SK-N-SH (cell line): ENCODE data around the gene HPCA. TPM values are rescaled to one million over a fixed set of nuclear protein-coding genes. Genes with fewer than 3 reads are reported as not detected.

ENCODE experiments used
- CTCF ChIA-PET: fragments of 300-600, 350-600 bp; formaldehyde crosslinking; extraction: SDS; loops from one replicate; lab custom pipeline; 2021; lab: Yijun Ruan, JAX
- POLR2A ChIA-PET: fragments of 350-600 bp; sonication (Branson Sonifier 250); formaldehyde crosslinking; extraction: SDS; loops from one replicate; lab custom pipeline; 2020; ENCODE audit warnings: antibody characterized with exemption, inconsistent platforms; lab: Yijun Ruan, JAX
- DNase-seq: peaks from one replicate; pipeline ENCODE4 v3.0.0; 2012
- H2AFZ ChIP-seq: fragments of 200-600 bp; sonication (generic); 2 replicates; pipeline ENCODE4 v1.8.1; 2016; ENCODE audit warnings: antibody characterized with exemption, mild to moderate bottlenecking, low read depth
- H3F3A ChIP-seq: fragments of 200-600 bp; sonication (generic); replicated peaks from 2 replicates; pipeline ENCODE3; 2016; ENCODE audit warnings: antibody characterized with exemption, mild to moderate bottlenecking; ENCODE audit not compliant: insufficient read depth
- H3K27ac ChIP-seq, 2 experiments: fragments of 200-500 bp in 1 of 2; fragments of 200-600 bp in 1 of 2; sonication (Bioruptor generic) in 1 of 2; sonication (generic), shearing (Covaris generic) in 1 of 2; 2 replicates each; pipeline versions ENCODE4 v1.5.1 to v1.6.1; 2014 to 2016; ENCODE audit warnings: low read depth in 2 of 2, inconsistent platforms in 1 of 2, low read length in 1 of 2, mild to moderate bottlenecking in 1 of 2, mixed read lengths in 1 of 2
- H3K27me3 ChIP-seq: fragments of 200-600 bp; sonication (generic), shearing (Covaris generic); 2 replicates; pipeline ENCODE4 v1.6.1; 2016; ENCODE audit warnings: mixed run types; ENCODE audit not compliant: insufficient read depth
- H3K36me3 ChIP-seq, 2 experiments: fragments of 200-500 bp in 1 of 2; fragments of 200-600 bp in 1 of 2; sonication (Bioruptor generic) in 1 of 2; sonication (generic) in 1 of 2; replicated peaks in 1 of 2; 2 replicates each; pipeline versions ENCODE3 to v1.5.1; 2014 to 2016; ENCODE audit warnings: low read length in 1 of 2, mild to moderate bottlenecking in 1 of 2; ENCODE audit not compliant: insufficient read depth in 2 of 2, control insufficient read depth in 1 of 2
- H3K4me1 ChIP-seq, 2 experiments: fragments of 200-500 bp in 1 of 2; fragments of 200-600 bp in 1 of 2; sonication (Bioruptor generic) in 1 of 2; sonication (generic), shearing (Covaris generic) in 1 of 2; 2 replicates each; pipeline versions ENCODE4 v1.5.1 to v1.6.1; 2014 to 2016; ENCODE audit warnings: low read depth in 1 of 2, low read length in 1 of 2, mixed run types in 1 of 2; ENCODE audit not compliant: insufficient read depth in 2 of 2, control insufficient read depth in 1 of 2
- H3K4me2 ChIP-seq: fragments of 200-600 bp; sonication (generic), shearing (Covaris generic); 2 replicates; pipeline ENCODE4 v1.6.1; 2017; ENCODE audit warnings: mixed run types
- H3K4me3 ChIP-seq, 2 experiments: fragments of 200-500 bp in 1 of 2; fragments of 200-600 bp in 1 of 2; sonication (Bioruptor generic) in 1 of 2; sonication (generic), shearing (Covaris generic) in 1 of 2; 2 replicates each; pipeline versions ENCODE4 v1.5.1 to v1.8.1; 2014 to 2016; ENCODE audit warnings: low read depth in 2 of 2, inconsistent platforms in 1 of 2, low read length in 1 of 2, mild to moderate bottlenecking in 1 of 2, mixed read lengths in 1 of 2, moderate library complexity in 1 of 2
- H3K79me2 ChIP-seq: fragments of 200-600 bp; sonication (generic); 2 replicates; pipeline ENCODE4 v1.8.1; 2017; ENCODE audit warnings: mild to moderate bottlenecking; ENCODE audit not compliant: insufficient read depth
- H3K9ac ChIP-seq: fragments of 200-600 bp; sonication (generic); 2 replicates; pipeline ENCODE4 v1.6.1; 2017; ENCODE audit warnings: mixed run types
- H3K9me2 ChIP-seq: fragments of 200-600 bp; sonication (generic); 2 replicates; pipeline ENCODE4 v1.6.1; 2017; ENCODE audit warnings: mixed run types
- H3K9me3 ChIP-seq: fragments of 200-600 bp; sonication (generic); 2 replicates; pipeline ENCODE4 v1.6.1; 2017; ENCODE audit warnings: mixed run types, mild to moderate bottlenecking, moderate library complexity
- H4K20me1 ChIP-seq: fragments of 200-600 bp; sonication (generic); 2 replicates; pipeline ENCODE4 v1.6.1; 2017; ENCODE audit warnings: mild to moderate bottlenecking, mixed run types; ENCODE audit not compliant: insufficient read depth
- EP300 ChIP-seq, 2 experiments: IDR thresholded peaks; 2 replicates each; pipeline versions ENCODE4 v1.4.0 to v1.6.1; 2012; ENCODE audit warnings: borderline replicate concordance in 1 of 2, low read depth in 1 of 2, low read length in 1 of 2
- IRF3 ChIP-seq: fragments of 150-350 bp; IDR thresholded peaks from 2 replicates; pipeline ENCODE4 v1.6.1; 2016; ENCODE audit warnings: mild to moderate bottlenecking, low read depth, low read length
- MEF2A ChIP-seq: IDR thresholded peaks from 2 replicates; pipeline ENCODE4 v1.4.0; 2012; ENCODE audit warnings: low read depth, borderline replicate concordance
- NFIC ChIP-seq: IDR thresholded peaks from 2 replicates; pipeline ENCODE4 v1.4.0; 2012; ENCODE audit warnings: borderline replicate concordance
- PBX3 ChIP-seq: IDR thresholded peaks from 2 replicates; pipeline ENCODE4; 2012
- POLR2AphosphoS5 ChIP-seq: IDR thresholded peaks from 2 replicates; pipeline ENCODE4 v1.6.1; 2012; ENCODE audit warnings: low read depth, low read length
- REST ChIP-seq: IDR thresholded peaks from 2 replicates; pipeline ENCODE4 v1.6.1; 2012; ENCODE audit warnings: mild to moderate bottlenecking, low read depth, low read length, moderate library complexity
- TCF12 ChIP-seq: IDR thresholded peaks from 2 replicates; pipeline ENCODE4 v1.4.0; 2012
- ZBTB33 ChIP-seq: IDR thresholded peaks from 2 replicates; pipeline ENCODE4 v1.4.0; 2012; ENCODE audit warnings: low read depth, borderline replicate concordance
- WGBS: methylation state at CpG from one replicate; pipeline ENCODE4 v1.1.6; 2017; ENCODE audit warnings: low lambda C conversion rate; 5-methylcytosine and 5-hydroxymethylcytosine counted together
- polyA plus RNA-seq, 3 experiments: library from polyadenylated mRNA; depleted of rRNA; stranded (reverse); fragments of >200 nt; gene quantifications; 2 replicates each; pipeline ENCODE4 v1.2.3, GENCODE V29; 2012

Gene HPCA
- polyA plus RNA-seq, 1 of the 3 experiments (the other 2 are of a cell fraction), result not detected

- Histone ChIP-seq H3K36me3 (peaks cover 43 to 56% of the 10 kb centered on the region in 2 experiments), H3K4me1 (peaks cover 0 to 11% of the 10 kb centered on the region in 2 experiments; a peak in 3 of 4 replicates), H3K9ac (no peak overlapping the region), H3K27me3 (no peaks in the 10 kb centered on the region), H3K27ac (peak overlapping the region in 1 of 2 experiments; percentile 28; a peak in 1 of 4 replicates), H4K20me1 (no peaks in the 10 kb centered on the region), H3K9me3 (no peaks in the 10 kb centered on the region), H3K9me2 (no peaks in the 10 kb centered on the region), H3K79me2 (no peaks in the 10 kb centered on the region; the same call in 1 of the 2 replicates), H3F3A (peaks cover 16% of the 10 kb centered on the region), H3K4me2 (no peak overlapping the region; the same call in 1 of the 2 replicates), H3K4me3 (no peak overlapping the region), H2AFZ (no peak overlapping the region)
- DNase-seq, result no peak
- ChIA-PET CTCF (interaction anchor here (0.7 to 2.1 kb wide), 5 partner anchors 9 to 539 kb away, joined by 3 to 8 read pairs (median 4); no protein-coding TSS in a partner anchor), POLR2A (interaction anchor here (0.6 kb wide), 1 partner anchor 87 kb away, joined by 3 read pairs; no protein-coding TSS in a partner anchor)
- TF ChIP-seq IRF3 (no peak), NFIC (0 out of 2 replicates have a peak, but pooled peaks have one; percentile 9)
- 56% methylated on average over 1 of the region's 4 CpGs for WGBS
These were observed 53.5 kb downstream of the HPCA start for GRCh38 chr1:32939655-32940371.

GRCh38 chr1:32944180-32944579 lies 57.9 kb downstream of the HPCA start:
- POLR2A ChIA-PET, result no interaction called here
- Histone ChIP-seq H4K20me1 (peaks cover 4% of the 10 kb centered on the region; the same call in 1 of the 2 replicates), H3F3A (peaks cover 14% of the 10 kb centered on the region), H2AFZ (no peak overlapping the region), H3K9me2 (no peaks in the 10 kb centered on the region), H3K4me3 (no peak overlapping the region), H3K79me2 (peaks cover 14% of the 10 kb centered on the region; the same call in 1 of the 2 replicates), H3K27ac (no peak overlapping the region), H3K36me3 (peaks cover 37 to 51% of the 10 kb centered on the region in 2 experiments), H3K27me3 (no peaks in the 10 kb centered on the region), H3K9ac (no peak overlapping the region), H3K9me3 (no peaks in the 10 kb centered on the region), H3K4me2 (no peak overlapping the region), H3K4me1 (peaks cover 0 to 13% of the 10 kb centered on the region in 2 experiments; a peak in 3 of 4 replicates)
- TF ChIP-seq TCF12 (no peak), REST (no peak), PBX3 (no peak), ZBTB33 (no peak), EP300 (IDR thresholded peaks at IDR 0.05; ENCODE audit: borderline replicate concordance in 1 of 2, low read depth in 1 of 2, low read length in 1 of 2) (no peak), POLR2AphosphoS5 (no peak), MEF2A (no peak)
- no peak for DNase-seq
- CTCF ChIA-PET, result interaction anchor here (2.4 kb wide), 2 partner anchors 10 to 11 kb away, joined by 9 to 18 read pairs; no protein-coding TSS in a partner anchor
